Measurements from ENCODE around the gene AGRN. TPM values are rescaled to one million over a fixed set of nuclear protein-coding genes. Genes with fewer than 3 reads are reported as not detected.

Gene AGRN
- total and polyA plus RNA-seq, 2 of the 4 experiments (the other 2 are of a cell fraction), result 8.1 to 115 TPM

- WGBS, 2 experiments (ENCODE audit: extremely low coverage in 2 of 2, insufficient read length in 1 of 2), result 100% methylated on average over 1 of the region's 17 CpGs; no CpG with 5 or more reads in 1 of the 2 experiments
Observed at GRCh38 chr1:1027791-1028190, 7.9 kb downstream of the AGRN start.

More at GRCh38 chr1:1027791-1028190, 7.9 kb downstream of the AGRN start:
- Histone ChIP-seq H2BK5ac (ENCODE audit: low read depth, low read length, poor library complexity, severe bottlenecking) (no peak overlapping the region), H3K9me3 (ENCODE audit: control insufficient read depth, insufficient read depth, low read length) (no peaks in the 10 kb centered on the region), H4K5ac (ENCODE audit: low read depth, low read length) (no peak overlapping the region), H3K79me1 (ENCODE audit: low read depth in 1 of 2, low read length in 2 of 2) (peaks cover 21 to 65% of the 10 kb centered on the region in 2 experiments), H3K23ac (ENCODE audit: low read depth, low read length) (no peak overlapping the region), H3K56ac (ENCODE audit: extremely low read depth, insufficient read depth, low read length) (no peak overlapping the region), H2BK120ac (ENCODE audit: low read depth, low read length) (no peak overlapping the region), H3K4me3 (ENCODE audit: insufficient read depth, low read depth, low read length) (no peak overlapping the region), H3K36me3 (ENCODE audit: control insufficient read depth, insufficient read depth, low read length) (peaks cover 22% of the 10 kb centered on the region), H3K9me1 (ENCODE audit: insufficient read depth, low read length) (peaks cover 2% of the 10 kb centered on the region; the same call in 1 of the 2 replicates), H2AK5ac (ENCODE audit: low read depth, low read length) (no peak overlapping the region), H3K4ac (ENCODE audit: low read depth, low read length) (no peak overlapping the region), H3K27me3 (ENCODE audit: control insufficient read depth, insufficient read depth, low read length) (no peaks in the 10 kb centered on the region), H4K91ac (ENCODE audit: insufficient read depth, low read depth, low read length) (no peak overlapping the region), H3K9ac (ENCODE audit: low read depth, low read length) (no peak overlapping the region), H4K8ac (ENCODE audit: low read depth in 2 of 2, low read length in 2 of 2) (no peak overlapping the region), H3K18ac (ENCODE audit: low read depth, low read length) (no peak overlapping the region), H2AFZ (replicated peaks; ENCODE audit: low read length, poor library complexity) (no peak overlapping the region), H3K4me2 (ENCODE audit: low read depth, low read length) (no peak overlapping the region), H3K14ac (replicated peaks; ENCODE audit: low read depth, low read length) (no peak overlapping the region), H2AK9ac (replicated peaks; ENCODE audit: low read depth, low read length, poor library complexity) (peak overlapping the region; percentile 37), H2BK20ac (ENCODE audit: low read depth, low read length) (no peak overlapping the region), H2BK15ac (ENCODE audit: low read depth, low read length) (no peak overlapping the region), H3K4me1 (ENCODE audit: control insufficient read depth, insufficient read depth, low read length) (peaks cover 13% of the 10 kb centered on the region), H3K27ac (ENCODE audit: insufficient read depth, low read length) (no peak overlapping the region), H4K20me1 (ENCODE audit: insufficient read depth, low read length) (peaks cover 78% of the 10 kb centered on the region)
- ChIA-PET CTCF (no interaction called here), POLR2A (ENCODE audit: unreplicated experiment) (no interaction called here)
- no TSS peak for BruUV-seq (replicated peaks)
- no peak for ATAC-seq (ENCODE audit: low read depth)
- dilution Hi-C loops (cut with HindIII; ENCODE audit: low sequenced_read_pairs, unreplicated experiment), result no loop called here
- TF ChIP-seq POLR2A (IDR thresholded peaks at IDR 0.05; ENCODE audit: low read depth, low read length) (no peak), USF2 (IDR thresholded peaks at IDR 0.05; ENCODE audit: low read depth, low read length) (no peak), FOS (IDR thresholded peaks at IDR 0.05; ENCODE audit: low read depth, low read length) (no peak), NFE2L2 (IDR thresholded peaks at IDR 0.05; ENCODE audit: low read depth, low read length) (no peak), MAFK (IDR thresholded peaks at IDR 0.05; ENCODE audit: low read depth, low read length) (no peak), CHD1 (IDR thresholded peaks at IDR 0.05; ENCODE audit: low read depth, low read length) (no peak), RFX5 (IDR thresholded peaks at IDR 0.05; ENCODE audit: low read depth, low read length) (no peak), MXI1 (IDR thresholded peaks at IDR 0.05; ENCODE audit: borderline replicate concordance, low read depth, low read length) (no peak), BHLHE40 (IDR thresholded peaks at IDR 0.05; ENCODE audit: low read depth, low read length) (no peak), CEBPB (IDR thresholded peaks at IDR 0.05; ENCODE audit: low read depth, low read length) (no peak), MAZ (IDR thresholded peaks at IDR 0.05; ENCODE audit: borderline replicate concordance, low read depth, low read length) (no peak), RAD21 (IDR thresholded peaks at IDR 0.05; ENCODE audit: low read length) (no peak), SMC3 (IDR thresholded peaks at IDR 0.05; ENCODE audit: low read depth, low read length) (no peak)
- TF ChIP-seq, protein P1, sequence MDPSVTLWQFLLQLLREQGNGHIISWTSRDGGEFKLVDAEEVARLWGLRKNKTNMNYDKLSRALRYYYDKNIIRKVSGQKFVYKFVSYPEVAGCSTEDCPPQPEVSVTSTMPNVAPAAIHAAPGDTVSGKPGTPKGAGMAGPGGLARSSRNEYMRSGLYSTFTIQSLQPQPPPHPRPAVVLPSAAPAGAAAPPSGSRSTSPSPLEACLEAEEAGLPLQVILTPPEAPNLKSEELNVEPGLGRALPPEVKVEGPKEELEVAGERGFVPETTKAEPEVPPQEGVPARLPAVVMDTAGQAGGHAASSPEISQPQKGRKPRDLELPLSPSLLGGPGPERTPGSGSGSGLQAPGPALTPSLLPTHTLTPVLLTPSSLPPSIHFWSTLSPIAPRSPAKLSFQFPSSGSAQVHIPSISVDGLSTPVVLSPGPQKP (IDR thresholded peaks at IDR 0.05; ENCODE audit: borderline replicate concordance, low read depth, low read length), result no peak
- TF ChIP-seq, protein P2, sequence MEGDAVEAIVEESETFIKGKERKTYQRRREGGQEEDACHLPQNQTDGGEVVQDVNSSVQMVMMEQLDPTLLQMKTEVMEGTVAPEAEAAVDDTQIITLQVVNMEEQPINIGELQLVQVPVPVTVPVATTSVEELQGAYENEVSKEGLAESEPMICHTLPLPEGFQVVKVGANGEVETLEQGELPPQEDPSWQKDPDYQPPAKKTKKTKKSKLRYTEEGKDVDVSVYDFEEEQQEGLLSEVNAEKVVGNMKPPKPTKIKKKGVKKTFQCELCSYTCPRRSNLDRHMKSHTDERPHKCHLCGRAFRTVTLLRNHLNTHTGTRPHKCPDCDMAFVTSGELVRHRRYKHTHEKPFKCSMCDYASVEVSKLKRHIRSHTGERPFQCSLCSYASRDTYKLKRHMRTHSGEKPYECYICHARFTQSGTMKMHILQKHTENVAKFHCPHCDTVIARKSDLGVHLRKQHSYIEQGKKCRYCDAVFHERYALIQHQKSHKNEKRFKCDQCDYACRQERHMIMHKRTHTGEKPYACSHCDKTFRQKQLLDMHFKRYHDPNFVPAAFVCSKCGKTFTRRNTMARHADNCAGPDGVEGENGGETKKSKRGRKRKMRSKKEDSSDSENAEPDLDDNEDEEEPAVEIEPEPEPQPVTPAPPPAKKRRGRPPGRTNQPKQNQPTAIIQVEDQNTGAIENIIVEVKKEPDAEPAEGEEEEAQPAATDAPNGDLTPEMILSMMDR (conservative IDR thresholded peaks at IDR 0.05; ENCODE audit: low read depth, low read length), result no peak
- intact Hi-C loops (cut with micrococcal nuclease), result no loop called here
- in situ Hi-C loops (cut with MboI; ENCODE audit: low sequenced_read_pairs), result no loop called here
- no peak for DNase-seq

All from IMR-90 (cell line).